ENCODE measurements around the gene LILRA5.
"Not testable (repeated sequence)": the region's sequence is repeated elsewhere in the genome, so short reads cannot be mapped to it uniquely, and the experiment has no call there.

The LILRA5 gene

GRCh38 chr19:54298357-54299125, 14.4 kb downstream of the LILRA5 start:
- no peaks in the 10 kb centered on the region for H3K9me2 ChIP-seq (replicated peaks; ENCODE audit: insufficient read depth, low read length)
- no peaks in the 10 kb centered on the region for H3K36me3 ChIP-seq (replicated peaks; ENCODE audit: insufficient read depth, low read length)
- no peak overlapping the region for H3K4me3 ChIP-seq (ENCODE audit: low read length)
- no peak overlapping the region for H2AFZ ChIP-seq (ENCODE audit: low read length)
- TF ChIP-seq EZH2 (optimal IDR thresholded peaks at IDR 0.05; ENCODE audit: low read depth, low read length): no peak
- no peak for TF ChIP-seq EZH2phosphoT487 (IDR thresholded peaks at IDR 0.05; ENCODE audit: low read length)
- TF ChIP-seq CTCF (IDR thresholded peaks at IDR 0.05; ENCODE audit: low read length): no peak
- no peak overlapping the region for H3K4me2 ChIP-seq (ENCODE audit: low read depth, low read length)
- H3K4me1 ChIP-seq (ENCODE audit: low read length): no peaks in the 10 kb centered on the region
- no peaks in the 10 kb centered on the region for H3F3A ChIP-seq (ENCODE audit: insufficient read depth, low read length)
- no peak overlapping the region for H3K9ac ChIP-seq (ENCODE audit: low read length)
- no peak for DNase-seq
- H3K9me3 ChIP-seq (replicated peaks; ENCODE audit: insufficient read depth, low read length): no peaks in the 10 kb centered on the region
- H3K79me2 ChIP-seq (ENCODE audit: low read length): no peaks in the 10 kb centered on the region
- no peak overlapping the region for H3K27ac ChIP-seq (ENCODE audit: low read length)
- peaks cover 86% of the 10 kb centered on the region for H3K27me3 ChIP-seq (replicated peaks; ENCODE audit: insufficient read depth, low read length)
- H4K20me1 ChIP-seq (ENCODE audit: insufficient read depth, low read length): no peaks in the 10 kb centered on the region

GRCh38 chr19:54297759-54298305, 15.1 kb downstream of the LILRA5 start:
- TF ChIP-seq EZH2phosphoT487 (IDR thresholded peaks at IDR 0.05; ENCODE audit: low read length) (no peak), EZH2 (optimal IDR thresholded peaks at IDR 0.05; ENCODE audit: low read depth, low read length) (no peak), CTCF (IDR thresholded peaks at IDR 0.05; ENCODE audit: low read length) (no peak)
- H2AFZ ChIP-seq (ENCODE audit: low read length): no peak overlapping the region
- H3K9me2 ChIP-seq (replicated peaks; ENCODE audit: insufficient read depth, low read length): no peaks in the 10 kb centered on the region
- H3K27me3 ChIP-seq (replicated peaks; ENCODE audit: insufficient read depth, low read length): peaks cover 87% of the 10 kb centered on the region
- no peaks in the 10 kb centered on the region for H3K36me3 ChIP-seq (replicated peaks; ENCODE audit: insufficient read depth, low read length)
- H3K27ac ChIP-seq (ENCODE audit: low read length): no peak overlapping the region
- no peak overlapping the region for H3K9ac ChIP-seq (ENCODE audit: low read length)
- no peaks in the 10 kb centered on the region for H3K4me1 ChIP-seq (ENCODE audit: low read length)
- H3K4me2 ChIP-seq (ENCODE audit: low read depth, low read length): no peak overlapping the region
- no peaks in the 10 kb centered on the region for H3K9me3 ChIP-seq (replicated peaks; ENCODE audit: insufficient read depth, low read length)
- no peak for DNase-seq
- H3F3A ChIP-seq (ENCODE audit: insufficient read depth, low read length): no peaks in the 10 kb centered on the region
- no peaks in the 10 kb centered on the region for H3K79me2 ChIP-seq (ENCODE audit: low read length)
- H4K20me1 ChIP-seq (ENCODE audit: insufficient read depth, low read length): no peaks in the 10 kb centered on the region
- H3K4me3 ChIP-seq (ENCODE audit: low read length): no peak overlapping the region

- Histone ChIP-seq H3K9ac (ENCODE audit: low read length) (no peak overlapping the region), H3K4me1 (ENCODE audit: low read length) (no peaks in the 10 kb centered on the region), H3K4me2 (ENCODE audit: low read depth, low read length) (no peak overlapping the region), H3K4me3 (ENCODE audit: low read length) (no peak overlapping the region), H3K27ac (ENCODE audit: low read length) (no peak overlapping the region), H3K9me2 (replicated peaks; ENCODE audit: insufficient read depth, low read length) (no peaks in the 10 kb centered on the region), H3F3A (ENCODE audit: insufficient read depth, low read length) (no peaks in the 10 kb centered on the region), H3K9me3 (replicated peaks; ENCODE audit: insufficient read depth, low read length) (no peaks in the 10 kb centered on the region), H3K27me3 (replicated peaks; ENCODE audit: insufficient read depth, low read length) (peaks cover 91% of the 10 kb centered on the region), H3K36me3 (replicated peaks; ENCODE audit: insufficient read depth, low read length) (no peaks in the 10 kb centered on the region), H3K79me2 (ENCODE audit: low read length) (no peaks in the 10 kb centered on the region), H4K20me1 (ENCODE audit: insufficient read depth, low read length) (no peaks in the 10 kb centered on the region), H2AFZ (ENCODE audit: low read length) (no peak overlapping the region)
- TF ChIP-seq CTCF (IDR thresholded peaks at IDR 0.05; ENCODE audit: low read length) (no peak), EZH2phosphoT487 (IDR thresholded peaks at IDR 0.05; ENCODE audit: low read length) (no peak)
- DNase-seq: no peak
These were observed 18.4 kb downstream of the LILRA5 start for GRCh38 chr19:54294539-54294938.

GRCh38 chr19:54289160-54289559, 23.8 kb downstream of the LILRA5 start:
- not testable (repeated sequence) for H3K36me3 ChIP-seq (replicated peaks; ENCODE audit: insufficient read depth, low read length); DNase-seq; H3F3A ChIP-seq (ENCODE audit: insufficient read depth, low read length); H2AFZ ChIP-seq (ENCODE audit: low read length); H3K9me3 ChIP-seq (replicated peaks; ENCODE audit: insufficient read depth, low read length); H3K27ac ChIP-seq (ENCODE audit: low read length); H3K4me3 ChIP-seq (ENCODE audit: low read length); H3K9me2 ChIP-seq (replicated peaks; ENCODE audit: insufficient read depth, low read length); H3K79me2 ChIP-seq (ENCODE audit: low read length); H3K9ac ChIP-seq (ENCODE audit: low read length); H3K4me1 ChIP-seq (ENCODE audit: low read length); H3K4me2 ChIP-seq (ENCODE audit: low read depth, low read length); H4K20me1 ChIP-seq (ENCODE audit: insufficient read depth, low read length)
- H3K27me3 ChIP-seq (replicated peaks; ENCODE audit: insufficient read depth, low read length): peaks cover 86% of the 10 kb centered on the region
